ENCODE data around the gene ANKRD13A.
"Not testable (repeated sequence)": the region's sequence is repeated elsewhere in the genome, so short reads cannot be mapped to it uniquely, and the experiment has no call there.

ANKRD13A gene

GRCh38 chr12:109986236-109986635, 13.0 kb upstream of the ANKRD13A start:
- DNase-seq = not testable (repeated sequence)

DNA sequence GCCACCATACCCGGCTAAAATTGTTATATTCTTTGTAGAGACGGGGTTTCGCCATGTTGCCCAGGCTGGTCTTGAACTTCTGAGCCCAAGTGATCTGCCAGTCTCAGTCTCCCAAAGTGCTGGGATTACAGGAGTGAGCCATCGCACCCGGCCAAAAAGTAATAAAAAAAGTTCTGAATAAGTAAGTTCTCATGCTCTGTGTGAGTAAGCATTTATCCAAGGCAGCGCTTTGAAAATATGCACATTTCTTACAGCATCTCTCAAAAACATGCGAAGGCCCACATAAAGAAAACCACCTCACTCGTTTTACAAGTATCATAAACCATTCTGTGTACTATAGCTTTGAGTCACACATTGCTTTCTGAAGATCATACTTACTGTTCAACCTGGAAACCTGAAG, 11.6 kb upstream of the ANKRD13A start:
- no peak for DNase-seq

- no peak for DNase-seq
These were observed 11.0 kb upstream of the ANKRD13A start for GRCh38 chr12:109988274-109988673.

GRCh38 chr12:109988903-109989302, 10.3 kb upstream of the ANKRD13A start:
- no peak for DNase-seq

- DNase-seq = no peak
These were observed 9.8 kb upstream of the ANKRD13A start for GRCh38 chr12:109989380-109989779.

- DNase-seq = no peak
These were observed 7.6 kb upstream of the ANKRD13A start for GRCh38 chr12:109991586-109991985.

GRCh38 chr12:109993091-109993490, 6.1 kb upstream of the ANKRD13A start:
- no peak for DNase-seq

DNA sequence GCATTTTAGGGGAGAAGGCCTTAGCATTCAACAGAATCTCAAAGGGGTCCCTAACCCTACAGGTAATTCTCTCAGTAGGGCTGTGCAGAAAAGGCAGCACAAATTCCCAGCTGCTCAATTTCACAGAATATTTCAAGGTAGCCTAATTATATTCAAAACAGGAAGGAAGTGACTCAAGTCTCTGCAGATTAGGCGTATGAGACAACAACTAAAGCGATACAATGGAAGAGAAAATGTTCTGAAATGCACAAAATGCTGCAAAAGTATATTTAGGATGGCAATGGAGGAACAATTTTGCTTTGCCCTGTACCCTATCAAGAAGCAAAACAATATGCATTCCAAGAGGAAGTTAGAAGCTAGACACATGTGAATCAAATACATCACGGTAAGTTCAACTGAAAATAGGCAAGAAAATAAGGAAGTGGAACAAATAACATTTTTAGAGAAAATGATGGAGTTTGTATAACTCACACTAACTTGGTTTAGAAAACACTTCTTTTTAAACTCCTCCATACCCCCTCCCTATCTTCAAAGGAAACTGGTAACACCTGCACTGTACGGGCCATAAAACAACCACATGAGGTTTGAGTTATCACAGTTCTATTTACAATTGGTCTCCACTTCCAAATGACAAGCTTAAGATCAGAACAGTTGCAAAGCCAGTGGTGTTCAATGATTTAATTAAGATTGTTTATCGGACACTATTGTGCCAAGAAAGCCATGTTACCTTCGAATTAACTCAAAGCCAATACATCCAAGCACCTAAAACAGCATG, 4.6 kb upstream of the ANKRD13A start:
- DNase-seq = no peak

DNA sequence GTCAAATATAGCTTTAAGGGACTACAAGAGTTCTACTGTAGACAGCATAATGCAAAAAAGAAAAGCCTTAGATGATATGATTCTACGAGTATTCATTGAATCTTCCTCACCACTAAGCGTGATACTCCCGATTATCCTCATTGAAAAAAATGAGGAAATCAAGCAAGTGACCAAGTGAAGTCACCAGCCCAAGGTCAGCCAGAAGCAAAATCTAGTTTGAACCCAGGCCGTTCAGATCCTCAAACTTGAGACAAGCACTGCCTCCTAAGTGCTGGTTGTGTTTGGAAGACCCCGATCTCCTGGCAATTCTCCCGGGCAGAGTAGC, 3.9 kb upstream of the ANKRD13A start:
- DNase-seq = no peak

GRCh38 chr12:109995686-109996482, 3.3 kb upstream of the ANKRD13A start, which contains the start of gene GIT2:
Gene GIT2 (minus strand): TSS chr12:109996368. CDS start chr12:109996224, 144 bp downstream.
- peak; percentile 94 for DNase-seq

DNA sequence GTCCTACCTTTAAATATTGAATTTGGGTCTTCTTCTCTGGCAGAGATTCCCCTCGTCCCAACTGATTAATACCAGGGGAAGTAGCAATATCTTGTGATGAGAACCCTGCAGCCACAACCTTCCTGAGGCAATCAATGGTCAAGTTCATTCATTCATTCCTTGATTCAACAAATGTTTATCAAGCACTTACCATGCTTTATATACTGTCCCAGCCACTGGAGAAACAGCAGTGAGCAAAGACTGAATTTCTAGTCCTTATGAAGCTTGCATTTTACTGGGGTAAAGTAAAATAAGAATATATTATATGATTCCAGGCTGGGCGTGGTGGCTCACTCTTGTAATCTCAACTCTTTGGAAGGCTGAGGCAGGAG, 2.8 kb upstream of the ANKRD13A start:
- DNase-seq = no peak

- DNase-seq = no peak
These were observed 1.8 kb upstream of the ANKRD13A start for GRCh38 chr12:109997393-109997792.

DNA sequence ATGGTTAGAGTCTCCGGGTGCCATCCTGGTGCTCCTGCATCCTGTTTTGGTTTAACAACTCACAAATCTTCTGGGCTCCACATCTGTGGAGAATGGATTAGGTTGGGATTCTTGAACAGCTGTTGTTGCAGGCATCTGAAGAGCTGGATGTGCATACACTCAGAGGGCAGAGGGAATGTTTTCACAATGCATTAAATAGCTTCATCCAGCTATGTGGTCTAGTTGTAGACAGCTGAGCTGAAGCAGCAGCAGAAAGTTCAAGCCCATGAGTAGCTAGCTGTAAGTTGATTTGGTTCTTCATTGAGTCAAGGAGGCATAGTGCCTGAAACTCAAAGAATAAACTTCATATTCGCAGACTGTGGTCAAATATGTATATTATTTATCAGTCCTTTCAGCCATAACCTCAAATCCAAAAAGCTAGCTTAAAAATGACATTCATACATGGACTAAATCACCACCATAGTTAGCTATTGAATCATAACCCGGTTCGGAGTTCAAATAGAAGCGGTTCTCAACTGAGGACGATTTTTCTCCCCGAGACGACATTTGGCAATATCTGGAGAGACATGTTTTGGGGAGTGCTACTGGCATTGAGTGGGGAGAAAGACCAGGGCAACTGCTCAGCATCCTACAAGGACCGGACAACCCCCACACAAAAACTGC, 858 bp upstream of the ANKRD13A start:
- DNase-seq = peak; percentile 72

DNA sequence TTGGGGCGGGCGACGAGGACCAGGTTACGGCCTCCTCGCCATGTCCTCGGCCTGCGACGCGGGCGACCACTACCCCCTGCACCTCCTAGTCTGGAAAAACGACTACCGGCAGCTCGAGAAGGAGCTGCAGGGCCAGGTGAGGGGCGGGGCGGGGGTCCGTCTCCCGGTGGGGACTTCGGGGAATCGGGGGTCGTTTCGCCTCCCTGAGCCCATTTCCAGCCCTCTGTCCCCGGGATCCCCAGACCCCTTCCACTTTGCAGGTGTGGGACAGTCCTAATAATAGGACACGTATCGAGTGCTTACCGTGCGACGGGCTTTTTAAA, 380 bp downstream of the ANKRD13A start:
- no peak for DNase-seq

DNA sequence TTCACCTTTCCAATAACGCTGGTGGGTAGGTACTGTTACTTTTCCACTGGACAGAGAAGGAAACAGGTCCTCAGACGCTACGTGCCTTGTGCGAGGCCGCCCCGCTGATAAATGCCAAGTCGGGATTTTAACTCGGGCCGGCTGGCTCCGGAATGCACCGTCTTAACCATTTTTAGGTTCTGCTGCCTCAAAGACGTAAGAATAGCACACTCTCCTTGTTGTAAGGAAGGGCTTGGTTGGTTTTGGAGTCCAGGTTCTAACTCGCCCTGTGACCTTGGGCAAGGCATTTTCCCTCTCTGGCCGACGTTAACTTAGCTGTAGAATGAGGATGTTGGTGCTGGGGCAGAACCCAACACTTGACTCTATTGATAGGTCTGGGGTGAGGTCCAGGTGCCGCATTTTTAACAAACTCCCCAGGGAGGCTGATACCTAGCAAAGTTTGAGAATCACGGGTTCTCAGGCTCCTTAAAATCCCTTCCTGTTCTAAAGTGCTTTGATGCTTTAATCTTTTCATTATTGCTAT, 814 bp downstream of the ANKRD13A start:
- peak; percentile 37 for DNase-seq

- no peak for DNase-seq
These were observed 2.4 kb downstream of the ANKRD13A start for GRCh38 chr12:110001596-110001995.

GRCh38 chr12:110002676-110003515, 3.7 kb downstream of the ANKRD13A start:
- no peak for DNase-seq

- DNase-seq = no peak
These were observed 5.4 kb downstream of the ANKRD13A start for GRCh38 chr12:110004598-110004997.

- no peak for DNase-seq
These were observed 6.2 kb downstream of the ANKRD13A start for GRCh38 chr12:110005319-110005973.

DNA sequence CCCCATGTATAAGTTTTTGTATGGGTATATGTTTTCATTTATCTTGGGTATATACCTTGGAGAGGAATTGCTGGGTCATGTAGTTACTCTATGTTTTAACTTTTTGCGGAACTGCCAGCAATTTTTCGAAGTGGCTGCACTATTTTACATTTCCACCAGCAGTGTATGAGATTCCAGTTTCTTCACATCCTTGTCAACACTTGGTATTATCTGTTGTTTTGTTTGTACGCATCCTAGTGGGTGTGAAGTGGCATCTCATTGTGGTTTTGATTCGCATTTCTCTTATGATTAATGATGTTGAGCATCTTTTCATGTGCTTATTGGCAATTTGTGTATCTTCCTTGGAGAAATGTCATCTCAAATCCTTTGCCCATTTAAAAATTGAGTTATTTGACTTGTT, 6.9 kb downstream of the ANKRD13A start:
- no peak for DNase-seq

GRCh38 chr12:110007881-110008280, 8.7 kb downstream of the ANKRD13A start:
- no peak for DNase-seq

Data from right hindlimb (tissue), 1 donor.